ENCODE results near the gene PSAPL1. TPM values are rescaled to one million over a fixed set of nuclear protein-coding genes. Genes with fewer than 3 reads are reported as not detected.

PSAPL1 gene
- total RNA-seq, 1 experiment from 2014 or later: not detected

- TF ChIP-seq EZH2 (IDR thresholded peaks at IDR 0.05; ENCODE audit: borderline replicate concordance, low read depth, low read length, poor library complexity, severe bottlenecking): no peak
- H3K4me1 ChIP-seq (ENCODE audit: insufficient read depth, low read length, poor library complexity, severe bottlenecking): no peaks in the 10 kb centered on the region
- no peaks in the 10 kb centered on the region for H3K36me3 ChIP-seq (ENCODE audit: insufficient read depth, low read length, poor library complexity, severe bottlenecking)
- no peaks in the 10 kb centered on the region for H3K27me3 ChIP-seq (replicated peaks; ENCODE audit: insufficient read depth, low read depth, low read length, poor library complexity)
- CTCF ChIA-PET: no interaction called here
- H3K4me3 ChIP-seq (ENCODE audit: low read depth, low read length, poor library complexity, severe bottlenecking): no peak overlapping the region
- POLR2A ChIA-PET (ENCODE audit: low non-redundant PET): no interaction called here
- no peak for DNase-seq (ENCODE audit: low spot score)
- intact Hi-C loops (cut with micrococcal nuclease; ENCODE audit: unreplicated experiment): no loop called here
- no peak overlapping the region for H3K27ac ChIP-seq (ENCODE audit: low read depth, low read length, poor library complexity, severe bottlenecking)
- no peaks in the 10 kb centered on the region for H3K9me3 ChIP-seq (ENCODE audit: low read depth, low read length, poor library complexity, severe bottlenecking)
- no TSS peak for BruUV-seq (replicated peaks)
Observed at GRCh38 chr4:7427831-7428260, 6.9 kb downstream of the PSAPL1 start.

- no peak for DNase-seq (ENCODE audit: low spot score)
- Histone ChIP-seq H3K4me3 (ENCODE audit: low read depth, low read length, poor library complexity, severe bottlenecking) (no peak overlapping the region), H3K36me3 (ENCODE audit: insufficient read depth, low read length, poor library complexity, severe bottlenecking) (no peaks in the 10 kb centered on the region), H3K4me1 (ENCODE audit: insufficient read depth, low read length, poor library complexity, severe bottlenecking) (no peaks in the 10 kb centered on the region), H3K27me3 (replicated peaks; ENCODE audit: insufficient read depth, low read depth, low read length, poor library complexity) (no peaks in the 10 kb centered on the region), H3K27ac (ENCODE audit: low read depth, low read length, poor library complexity, severe bottlenecking) (no peak overlapping the region), H3K9me3 (ENCODE audit: low read depth, low read length, poor library complexity, severe bottlenecking) (no peaks in the 10 kb centered on the region)
- POLR2A ChIA-PET (ENCODE audit: low non-redundant PET): no interaction called here
- CTCF ChIA-PET: no interaction called here
- BruUV-seq (replicated peaks): no TSS peak
- intact Hi-C loops (cut with micrococcal nuclease; ENCODE audit: unreplicated experiment): no loop called here
- TF ChIP-seq CTCF (conservative IDR thresholded peaks at IDR 0.05; ENCODE audit: low read depth, low read length) (no peak), EZH2 (IDR thresholded peaks at IDR 0.05; ENCODE audit: borderline replicate concordance, low read depth, low read length, poor library complexity, severe bottlenecking) (no peak)
Observed at GRCh38 chr4:7427361-7427760, 7.4 kb downstream of the PSAPL1 start.

GRCh38 chr4:7426525-7427171, 8.1 kb downstream of the PSAPL1 start:
- no peak for DNase-seq (ENCODE audit: low spot score)
- no TSS peak for BruUV-seq (replicated peaks)
- Histone ChIP-seq H3K36me3 (ENCODE audit: insufficient read depth, low read length, poor library complexity, severe bottlenecking) (no peaks in the 10 kb centered on the region), H3K27ac (ENCODE audit: low read depth, low read length, poor library complexity, severe bottlenecking) (no peak overlapping the region), H3K27me3 (replicated peaks; ENCODE audit: insufficient read depth, low read depth, low read length, poor library complexity) (no peaks in the 10 kb centered on the region), H3K4me3 (ENCODE audit: low read depth, low read length, poor library complexity, severe bottlenecking) (no peak overlapping the region), H3K9me3 (ENCODE audit: low read depth, low read length, poor library complexity, severe bottlenecking) (no peaks in the 10 kb centered on the region), H3K4me1 (ENCODE audit: insufficient read depth, low read length, poor library complexity, severe bottlenecking) (no peaks in the 10 kb centered on the region)
- CTCF ChIA-PET: no interaction called here
- intact Hi-C loops (cut with micrococcal nuclease; ENCODE audit: unreplicated experiment): no loop called here
- TF ChIP-seq EZH2 (IDR thresholded peaks at IDR 0.05; ENCODE audit: borderline replicate concordance, low read depth, low read length, poor library complexity, severe bottlenecking) (no peak), CTCF (conservative IDR thresholded peaks at IDR 0.05; ENCODE audit: low read depth, low read length) (no peak)
- POLR2A ChIA-PET (ENCODE audit: low non-redundant PET): no interaction called here
